HG02571 (cell line): ENCODE measurements around the gene PTPRN2.

Experiments used
- ATAC-seq: cut with Tn5 transposase; IDR thresholded peaks from one replicate; pipeline ENCODE4 v1.9.1; 2021; ENCODE audit warnings: mild to moderate bottlenecking, moderate library complexity; ENCODE audit not compliant: unreplicated experiment

PTPRN2 gene

DNA sequence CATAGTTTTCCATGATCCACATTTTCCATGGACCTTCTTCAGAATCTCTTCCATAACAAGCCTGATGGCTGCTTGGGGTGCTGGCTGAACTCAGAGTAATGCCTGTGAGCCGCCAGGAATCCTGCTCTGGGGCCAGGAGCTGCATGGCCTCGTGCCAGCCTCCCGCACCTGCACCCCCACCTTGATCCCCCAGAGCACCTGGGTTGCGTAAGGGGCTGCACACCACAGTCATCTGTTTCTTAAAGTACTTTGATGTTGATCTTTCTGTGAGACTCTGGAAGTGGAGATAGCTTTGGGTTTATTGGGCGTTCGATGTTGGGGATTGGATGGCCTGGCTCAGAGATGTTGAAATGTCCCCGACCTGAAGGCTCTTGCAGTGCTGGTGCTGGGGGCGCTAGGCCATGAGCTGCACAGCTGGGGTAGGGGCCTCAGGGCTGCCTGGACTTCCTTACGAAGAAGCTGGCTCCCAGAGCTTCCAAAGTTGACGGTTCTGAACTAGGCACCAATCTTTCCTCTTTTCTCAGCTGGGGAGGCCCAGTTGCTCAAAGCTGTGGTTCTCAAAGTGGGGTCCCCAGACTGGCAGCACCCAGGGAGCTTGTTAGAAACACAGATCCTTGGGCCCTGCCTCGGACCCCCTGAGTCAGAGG is 716.9 kb downstream of the PTPRN2 start:
- no peak for ATAC-seq

DNA sequence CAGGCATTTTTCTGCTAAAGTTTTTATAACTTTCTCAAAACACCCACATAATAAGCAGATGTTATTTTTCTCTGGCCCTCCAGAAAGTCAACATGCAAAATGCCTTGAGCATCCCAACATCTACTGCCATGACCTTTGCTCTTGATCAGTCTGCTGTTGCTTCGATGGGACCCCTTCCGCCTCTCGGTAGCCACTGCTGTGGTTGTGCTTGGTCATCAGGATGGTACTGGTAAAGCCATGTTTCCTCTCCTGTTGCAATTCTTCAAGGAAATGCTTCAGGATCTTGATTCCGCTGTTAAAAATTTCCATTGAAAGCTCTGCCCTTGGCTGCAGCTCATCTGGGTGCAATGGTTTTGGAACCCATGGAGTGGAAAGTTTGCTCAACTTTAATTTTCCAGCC is 717.8 kb downstream of the PTPRN2 start:
- no peak for ATAC-seq

DNA sequence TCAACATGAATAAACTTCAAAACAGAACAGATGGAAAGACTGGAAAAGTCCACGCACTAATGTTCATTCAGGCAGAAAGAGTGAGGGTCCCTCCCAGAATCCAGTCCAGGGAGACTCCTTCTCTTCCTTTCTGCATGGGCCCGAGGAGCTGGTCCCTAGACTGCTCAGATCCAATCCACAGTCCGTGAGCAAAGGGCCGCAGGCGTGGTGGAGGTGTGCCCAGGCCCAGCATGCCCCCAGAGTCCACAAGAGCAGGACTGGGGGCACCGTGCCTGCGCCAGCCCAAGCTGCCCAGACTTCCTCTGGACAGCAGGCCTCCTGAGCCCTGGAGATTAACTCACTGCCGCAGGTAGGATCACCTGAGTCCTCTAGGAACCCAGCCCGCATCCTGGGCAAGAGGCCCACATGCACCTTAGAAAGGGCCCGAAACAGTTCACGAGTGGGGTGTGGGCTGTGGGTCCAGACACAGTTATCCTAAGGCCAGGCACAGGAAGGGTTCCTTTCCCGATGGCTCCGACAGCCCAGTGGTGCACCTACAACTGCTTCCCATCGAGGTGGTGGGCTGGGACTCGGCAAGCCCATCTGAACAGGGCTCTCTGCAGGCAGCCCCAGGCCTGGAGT is 719.8 kb downstream of the PTPRN2 start:
- ATAC-seq, result no peak

DNA sequence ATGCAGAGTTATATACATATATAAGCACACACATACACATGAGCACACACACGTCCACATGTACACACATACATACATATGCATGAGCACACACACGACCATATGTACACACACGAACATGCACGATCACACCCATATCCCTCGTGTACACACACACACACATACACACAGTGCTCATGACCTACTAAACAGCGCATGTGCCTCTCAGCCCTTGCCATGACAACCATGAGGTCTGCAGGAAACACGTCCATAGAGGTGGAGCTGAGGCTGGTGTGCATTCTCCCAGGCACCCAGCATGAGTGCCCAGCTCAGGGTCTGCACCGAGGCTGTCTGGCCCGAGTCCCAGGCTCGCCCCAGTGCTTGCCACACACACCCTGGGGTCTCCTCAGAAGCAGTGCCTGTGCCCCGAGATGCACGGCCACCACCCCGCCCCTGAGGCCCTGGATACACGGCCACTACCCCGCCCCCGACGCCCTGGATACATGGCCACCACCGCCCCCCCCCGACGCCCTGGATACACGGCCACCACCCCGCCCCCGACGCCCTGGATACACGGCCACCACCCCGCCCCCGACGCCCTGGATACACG is 721.2 kb downstream of the PTPRN2 start:
- ATAC-seq, result no peak

DNA sequence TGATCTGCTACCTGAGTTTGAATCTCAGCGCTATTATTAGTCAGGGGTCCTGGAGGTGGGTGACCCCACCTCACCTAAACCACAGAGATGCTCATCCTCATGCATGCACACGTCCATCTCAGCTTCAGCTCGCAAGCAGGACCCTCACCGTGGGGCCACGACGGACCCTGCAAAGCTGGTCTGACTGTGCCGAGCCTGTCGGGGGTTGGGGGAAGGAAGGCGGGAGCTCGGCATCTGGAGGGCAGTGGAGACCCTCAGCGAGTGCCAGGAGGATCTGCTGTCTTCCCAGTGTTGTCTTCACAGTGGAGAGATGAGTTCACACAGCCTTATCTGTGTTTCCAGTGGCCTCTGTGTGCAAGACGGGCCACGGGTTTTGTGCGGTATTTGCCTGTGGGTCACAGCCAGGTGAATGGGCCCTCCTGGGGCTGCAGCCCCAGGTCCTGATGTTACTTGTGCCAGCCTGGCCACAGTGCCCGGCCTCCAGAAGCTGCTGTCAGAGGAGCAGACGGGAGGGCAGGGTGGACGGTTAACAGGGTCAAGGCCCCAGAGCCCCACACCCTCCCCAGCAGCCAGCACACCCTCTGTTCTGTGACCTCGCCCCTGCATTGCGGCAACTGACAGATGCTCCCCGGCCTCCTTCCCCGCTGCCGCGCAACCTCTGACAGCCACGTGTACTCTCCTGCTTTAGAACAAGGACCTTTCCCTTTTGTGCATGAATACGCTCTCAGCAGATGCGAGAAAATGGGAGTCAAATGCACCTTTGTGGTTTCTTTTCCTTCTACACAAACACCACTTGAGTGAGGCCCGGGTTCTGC is 722.1 kb downstream of the PTPRN2 start:
- ATAC-seq, result no peak

DNA sequence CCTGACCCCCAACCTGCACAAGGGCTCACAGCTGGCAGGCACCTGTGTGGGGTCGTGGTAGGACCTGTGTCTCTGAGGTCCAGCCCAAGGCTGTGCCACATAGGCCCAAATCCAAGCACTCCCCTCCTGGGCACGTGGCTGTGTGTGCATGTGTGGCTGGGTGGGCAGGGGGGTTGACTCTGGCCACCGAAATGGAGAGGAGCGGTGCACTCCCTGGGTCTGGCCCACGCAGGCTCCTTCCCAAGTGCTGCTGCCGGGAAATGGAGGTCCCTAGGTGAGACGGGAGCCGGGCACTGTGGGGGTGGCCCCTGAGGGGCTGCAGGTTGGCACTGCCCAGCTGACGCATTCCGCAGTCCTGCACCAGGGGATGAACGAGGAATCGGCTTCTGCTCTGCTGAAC is 722.7 kb downstream of the PTPRN2 start:
- no peak for ATAC-seq

DNA sequence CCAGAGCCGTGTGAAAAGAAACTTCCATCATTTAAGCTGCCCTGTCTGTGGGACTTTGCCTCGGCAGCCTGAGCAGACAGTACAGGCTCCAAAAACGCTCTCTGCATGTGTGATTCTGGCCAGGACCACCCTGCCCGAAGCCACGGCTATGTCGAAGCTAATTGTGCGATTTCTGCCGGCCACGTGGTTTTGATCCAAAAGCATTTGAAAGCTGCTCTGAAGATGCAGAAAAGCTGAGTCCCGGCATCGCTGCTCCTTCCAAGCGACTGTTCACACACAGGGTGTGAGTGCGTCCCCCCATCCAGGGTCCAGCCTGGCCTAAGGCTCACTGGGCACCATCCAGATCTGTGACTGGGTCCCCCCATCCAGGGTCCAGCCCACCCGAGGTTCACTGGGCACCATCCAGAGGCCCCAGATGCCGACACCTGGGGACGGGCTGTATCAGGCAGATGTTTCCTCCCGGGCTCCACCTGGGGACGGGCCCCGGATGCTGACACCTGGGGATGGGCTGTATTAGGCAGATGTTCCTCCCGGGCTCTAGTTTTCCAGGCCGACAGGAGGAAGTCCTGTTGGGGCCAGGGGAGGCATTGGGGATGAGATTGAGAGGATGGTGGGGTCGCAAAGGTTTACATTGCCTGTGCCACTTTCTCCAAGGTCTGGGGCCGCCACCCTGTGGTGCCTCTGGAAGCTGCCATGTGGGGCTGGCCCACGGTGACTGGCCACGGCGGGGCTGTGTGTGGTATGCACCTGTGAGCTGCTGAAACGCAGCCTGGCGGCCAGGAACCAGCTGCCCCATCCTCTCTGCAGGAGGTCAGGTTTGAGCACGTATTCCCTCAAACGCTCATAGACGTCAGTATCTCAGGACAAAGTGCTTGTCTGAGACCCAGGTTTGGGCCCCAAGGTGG is 723.5 kb downstream of the PTPRN2 start:
- ATAC-seq, result no peak

DNA sequence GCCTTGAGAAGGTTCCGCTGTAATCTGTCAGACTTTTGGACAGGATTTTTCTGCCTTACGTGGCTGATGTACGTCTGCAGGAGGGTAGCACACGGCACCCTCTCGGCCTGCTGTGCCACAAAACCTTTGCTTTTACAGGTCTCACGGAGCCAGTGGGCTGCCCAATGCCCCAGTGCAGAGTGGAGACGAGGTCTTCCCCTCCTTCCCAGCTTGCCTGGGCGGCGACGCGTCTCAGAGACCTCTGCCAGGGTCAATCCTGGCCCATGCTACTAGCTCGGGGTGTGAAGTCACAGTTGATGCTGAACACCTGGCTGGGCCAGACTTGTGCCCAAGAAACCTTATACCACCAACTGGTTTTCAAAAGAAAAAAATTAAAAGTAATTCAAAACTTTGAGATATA is 724.4 kb downstream of the PTPRN2 start:
- ATAC-seq, result no peak

DNA sequence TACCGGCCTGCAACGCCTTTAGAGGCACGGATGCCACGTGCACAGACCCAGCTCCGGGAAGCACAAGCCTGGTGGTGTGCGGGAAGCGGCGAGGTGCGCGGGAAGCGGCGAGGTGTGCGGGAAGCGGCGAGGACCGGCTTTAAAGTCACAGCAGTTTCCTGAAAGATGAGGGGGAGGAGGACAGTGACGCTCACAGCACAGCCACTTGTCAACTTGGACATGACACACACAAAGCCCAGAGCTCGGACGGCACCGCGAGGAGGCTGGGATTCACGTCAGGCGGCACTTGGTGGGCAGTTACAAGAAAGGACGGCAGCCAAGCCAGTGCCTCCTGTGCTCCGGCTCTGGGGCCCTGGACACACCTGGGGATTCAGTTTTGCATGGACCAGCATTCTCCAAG is 724.9 kb downstream of the PTPRN2 start:
- ATAC-seq, result no peak

DNA sequence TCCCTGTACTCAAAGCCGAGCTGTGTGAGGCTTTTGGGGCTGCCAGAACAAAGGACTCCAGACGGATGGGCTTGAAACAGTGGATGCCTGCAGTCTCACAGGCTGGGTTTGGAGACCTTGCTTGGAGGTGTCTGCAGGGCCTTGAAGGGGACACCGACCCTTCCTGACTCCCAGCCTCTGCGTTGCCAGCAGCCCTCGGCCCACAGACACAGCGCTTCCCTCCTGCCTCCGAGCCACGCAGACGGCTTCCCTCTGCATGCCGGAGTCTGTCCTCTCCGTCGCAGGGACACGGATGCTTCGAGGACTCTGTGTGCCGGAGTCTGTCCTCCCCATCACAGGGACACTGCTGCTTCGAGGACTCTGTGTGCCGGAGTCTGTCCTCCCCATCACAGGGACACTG is 726.1 kb downstream of the PTPRN2 start:
- no peak for ATAC-seq

DNA sequence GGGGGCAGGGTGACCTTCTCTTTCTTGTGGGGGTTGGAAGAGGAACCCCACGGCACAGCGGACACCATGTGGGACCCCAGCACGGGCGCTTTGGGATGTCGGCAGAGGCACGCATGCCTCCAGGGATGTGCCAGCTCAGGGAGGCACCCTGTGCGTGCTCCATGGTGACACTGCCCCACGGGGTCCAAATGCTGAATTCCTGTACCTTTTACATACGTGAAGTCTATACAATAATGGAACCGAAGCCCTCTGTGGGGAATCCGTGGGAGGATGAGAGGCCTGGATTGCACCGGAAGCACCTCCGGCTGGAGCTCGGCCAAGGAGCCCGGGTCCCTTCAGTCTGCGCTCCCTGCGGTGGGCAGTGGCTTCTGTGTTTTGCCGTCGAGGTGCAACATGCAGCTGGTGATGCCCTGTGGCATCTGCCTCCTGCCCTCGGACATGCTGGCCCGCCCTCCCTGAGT is 726.6 kb downstream of the PTPRN2 start:
- no peak for ATAC-seq

DNA sequence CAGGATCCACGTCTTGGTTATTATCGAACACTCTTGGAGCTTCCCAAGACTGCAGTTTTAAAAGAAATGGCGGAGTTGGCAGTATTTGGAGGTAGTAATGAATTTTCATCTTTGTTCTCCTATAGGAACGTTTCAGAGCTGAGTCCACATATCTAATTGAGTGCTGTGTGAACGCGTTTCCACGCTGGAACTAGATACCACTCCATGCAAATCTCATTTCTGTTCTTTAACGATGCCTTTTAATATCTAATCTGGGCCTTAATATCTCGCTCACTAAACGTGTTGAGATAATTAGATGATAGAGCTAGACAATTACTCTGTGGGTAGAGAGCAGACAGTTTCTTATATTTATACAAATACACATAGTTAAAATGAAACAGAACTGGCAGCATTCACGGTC is 727.2 kb downstream of the PTPRN2 start:
- ATAC-seq, result no peak

DNA sequence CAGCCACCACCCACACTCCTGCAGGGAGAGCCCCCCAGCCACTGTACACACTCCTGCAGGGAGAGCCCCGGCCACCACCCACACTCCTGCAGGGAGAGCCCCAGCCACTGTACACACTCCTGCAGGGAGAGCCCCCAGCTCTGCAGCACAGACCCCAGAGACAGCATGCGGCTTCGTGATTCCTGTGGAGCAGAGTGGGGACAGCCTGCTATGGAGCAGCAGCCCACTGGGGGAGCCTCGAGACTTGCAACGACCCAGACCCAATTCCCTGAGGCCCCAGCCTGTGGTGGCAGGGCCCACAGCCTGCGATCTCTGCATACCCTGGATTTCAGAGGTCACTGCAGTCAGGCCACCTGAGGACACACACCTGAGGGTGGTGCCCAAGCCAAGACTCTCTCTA is 727.7 kb downstream of the PTPRN2 start:
- no peak for ATAC-seq

DNA sequence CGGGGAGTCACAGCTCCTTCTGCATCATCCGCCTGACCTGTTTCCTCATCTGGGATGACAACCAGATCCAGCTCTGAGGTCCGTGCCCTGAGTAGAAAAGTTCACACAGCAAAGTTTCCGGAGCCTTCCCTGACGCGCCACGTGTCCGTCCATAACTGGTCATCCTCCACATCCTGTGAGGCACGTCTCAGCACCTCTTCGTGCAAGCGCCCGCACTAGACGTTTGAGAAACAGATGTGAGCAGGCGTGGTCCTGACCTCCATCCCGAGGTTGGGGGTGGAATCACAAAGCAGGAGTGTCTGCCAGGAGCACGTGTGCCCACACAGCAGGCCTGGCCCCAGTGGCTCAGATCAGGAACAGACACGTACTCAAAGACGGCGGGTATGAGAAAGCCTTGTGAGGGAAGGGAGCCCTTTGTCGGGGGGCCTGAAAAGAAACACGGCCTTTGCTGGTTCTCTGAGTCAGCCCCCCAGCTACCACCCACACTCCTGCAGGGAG is 730.0 kb downstream of the PTPRN2 start:
- ATAC-seq, result no peak

DNA sequence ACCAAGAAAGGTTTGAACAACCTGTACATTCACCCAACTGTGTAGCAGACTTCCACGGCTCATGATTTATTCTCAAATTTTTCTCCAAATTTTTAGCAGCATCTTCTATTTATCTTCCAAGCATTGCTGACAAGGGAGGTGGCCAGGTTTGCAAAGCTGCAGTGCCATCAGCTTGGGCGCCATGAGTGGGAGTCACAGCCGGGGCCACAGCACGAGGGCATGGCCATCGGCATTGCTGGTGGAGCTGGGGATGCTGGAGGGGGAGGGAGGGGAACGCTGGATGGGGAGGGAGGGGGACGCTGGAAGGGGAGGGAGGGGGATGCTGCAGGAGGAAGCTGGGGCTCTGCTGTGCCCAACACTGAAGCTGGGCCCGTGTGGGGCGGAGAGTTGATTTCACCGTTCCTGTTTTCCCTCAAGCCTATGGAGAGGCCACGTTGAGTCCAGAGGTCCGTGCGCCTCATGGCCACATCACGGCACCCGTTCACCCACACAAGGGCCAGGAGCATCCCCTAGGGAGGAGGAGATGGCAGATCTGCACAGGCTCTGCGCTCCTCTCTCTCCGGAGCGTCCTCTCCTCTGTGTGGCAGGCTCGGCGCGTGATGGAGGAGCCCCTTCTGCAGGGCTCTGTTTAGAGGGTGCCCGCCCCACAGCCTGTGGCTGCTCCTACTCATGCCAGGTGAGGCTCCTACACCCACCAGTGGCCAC is 730.6 kb downstream of the PTPRN2 start:
- no peak for ATAC-seq

DNA sequence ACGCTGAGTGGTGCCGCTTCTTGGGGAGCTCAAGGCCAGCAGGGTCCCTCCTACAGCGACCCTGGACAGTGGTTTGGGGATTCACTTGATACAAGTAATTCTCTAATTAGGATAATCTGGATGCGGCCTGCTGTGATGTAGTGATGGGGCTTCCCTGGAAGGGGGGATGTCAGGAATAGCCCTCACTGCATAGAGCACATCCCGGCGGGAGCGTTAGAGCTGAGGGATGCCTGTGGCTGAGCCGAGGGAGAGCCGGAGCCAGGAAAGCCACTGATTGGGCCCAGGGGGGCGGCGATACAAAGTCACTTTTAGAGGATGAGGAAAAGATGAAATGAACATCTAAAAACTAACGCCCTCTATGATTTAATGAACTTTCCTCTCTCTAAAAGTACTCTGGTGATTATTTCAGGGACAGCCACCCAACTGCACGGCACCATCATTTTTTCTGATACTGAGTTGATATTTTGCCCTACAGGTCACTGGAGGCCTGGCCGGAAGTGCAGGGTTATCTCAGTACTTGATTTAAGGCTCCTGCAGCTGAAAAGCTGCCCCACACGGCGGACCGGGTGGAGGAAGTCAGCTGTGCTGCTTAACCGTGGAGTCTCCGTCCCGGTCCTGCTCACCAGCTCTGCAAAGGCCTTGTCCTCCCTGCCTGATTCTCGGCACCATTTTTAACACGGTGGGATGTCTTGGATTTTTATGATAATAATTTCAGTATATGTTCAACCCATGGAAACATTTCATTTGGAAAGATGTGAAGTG is 732.0 kb downstream of the PTPRN2 start:
- no peak for ATAC-seq

DNA sequence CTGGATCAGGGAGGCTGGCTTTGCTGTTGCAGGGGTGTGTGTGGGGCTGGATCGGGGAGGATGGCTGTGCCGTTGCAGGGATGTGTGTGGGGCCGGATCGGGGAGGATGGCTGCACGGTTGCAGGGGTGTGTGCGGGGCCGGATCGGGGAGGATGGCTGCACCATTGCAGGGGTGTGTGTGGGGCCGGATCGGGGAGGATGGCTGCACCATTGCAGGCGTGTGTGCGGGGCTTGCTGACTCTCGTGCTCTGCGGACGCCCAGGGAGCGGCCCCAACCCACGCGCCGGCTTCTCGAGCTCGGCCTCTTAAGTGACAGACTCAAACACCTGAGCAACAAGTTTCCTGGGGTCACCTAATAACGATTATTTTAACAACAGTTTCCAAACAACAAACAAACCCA is 732.6 kb downstream of the PTPRN2 start:
- ATAC-seq, result no peak

DNA sequence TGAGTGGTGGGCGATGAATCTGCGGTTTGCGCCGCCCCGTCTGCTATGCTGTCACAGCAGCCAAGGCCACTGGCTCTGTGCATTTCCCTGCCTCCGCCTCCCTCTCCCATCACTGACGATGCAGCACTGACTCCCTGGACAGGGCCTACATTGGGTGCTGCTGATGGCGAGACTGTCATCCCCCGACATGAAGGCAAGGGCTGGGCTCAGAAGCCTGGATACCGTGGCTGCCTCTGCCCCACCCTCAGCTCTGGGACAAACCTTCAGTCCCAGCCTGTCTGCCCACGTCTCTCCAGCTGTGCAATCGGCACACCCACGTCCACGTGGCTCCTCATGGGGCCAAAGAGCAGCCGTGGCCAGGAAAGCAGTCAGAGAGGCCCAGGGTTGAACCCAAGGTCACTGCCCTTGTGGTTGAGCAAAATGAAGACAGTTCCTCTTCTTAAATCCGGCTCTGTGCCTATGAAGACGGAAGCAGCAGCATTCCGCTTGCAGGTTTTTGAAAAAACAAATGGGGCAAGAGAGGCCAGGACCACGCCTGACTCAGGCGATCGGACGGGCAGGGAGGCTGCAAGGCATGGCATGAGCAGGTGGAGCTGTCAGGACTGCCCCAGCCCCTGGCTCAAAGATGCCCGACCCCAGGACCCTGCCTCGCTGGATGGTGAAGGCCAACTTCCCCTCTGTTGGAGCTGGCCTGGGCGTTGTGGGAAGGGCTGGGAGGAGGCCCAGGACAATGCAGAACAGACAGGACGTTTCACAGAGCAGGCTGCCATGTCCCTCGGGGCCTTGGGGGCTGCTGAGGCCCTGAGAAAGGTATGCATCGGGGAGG is 733.3 kb downstream of the PTPRN2 start:
- no peak for ATAC-seq

DNA sequence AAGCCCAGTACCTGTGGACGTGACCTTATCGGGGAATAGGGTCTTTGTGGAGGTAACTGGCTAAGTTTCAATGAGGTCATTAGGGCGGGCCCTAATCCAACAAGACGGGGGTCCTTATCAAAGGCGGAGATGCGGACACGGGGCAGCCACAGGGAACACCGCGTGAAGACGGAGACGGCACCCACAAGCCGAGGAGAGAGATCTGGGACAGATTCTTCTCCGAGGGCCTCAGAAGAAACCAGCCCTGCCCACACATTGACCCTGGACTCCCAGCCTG is 733.9 kb downstream of the PTPRN2 start:
- ATAC-seq, result no peak
